Endodermal cell (in vitro differentiated cells): Measurements from ENCODE around the gene HADHB. TPM values are rescaled to one million over a fixed set of nuclear protein-coding genes. Genes with fewer than 3 reads are reported as not detected.

Experiments used
- DNase-seq: peaks from one replicate; pipeline ENCODE4 v3.0.0-alpha.2; 2017
- H3K27ac ChIP-seq: 2 replicates; pipeline ENCODE4 v1.5.1; 2013; ENCODE audit warnings: mild to moderate bottlenecking, low read depth, low read length, moderate library complexity
- H3K27me3 ChIP-seq: 2 replicates; pipeline ENCODE4 v1.6.1; 2013; ENCODE audit warnings: mild to moderate bottlenecking, low read length, moderate library complexity; ENCODE audit not compliant: insufficient read depth, control insufficient read depth, poor library complexity, severe bottlenecking
- H3K36me3 ChIP-seq: 2 replicates; pipeline ENCODE4 v1.7.0; 2013; ENCODE audit warnings: mild to moderate bottlenecking, low read length, moderate library complexity; ENCODE audit not compliant: control insufficient read depth, insufficient read depth
- H3K4me1 ChIP-seq: one replicate; pipeline ENCODE4 v1.7.0; 2013; ENCODE audit warnings: low read length; ENCODE audit not compliant: control insufficient read depth, insufficient read depth
- H3K4me3 ChIP-seq: 2 replicates; pipeline ENCODE4 v1.5.1; 2013; ENCODE audit warnings: mild to moderate bottlenecking, low read length, moderate library complexity
- H3K9ac ChIP-seq: 2 replicates; pipeline ENCODE4 v1.6.1; 2013; ENCODE audit warnings: mild to moderate bottlenecking, low read length, moderate library complexity; ENCODE audit not compliant: poor library complexity, severe bottlenecking; ENCODE audit errors: extremely low read depth
- H3K9me3 ChIP-seq: 2 replicates; pipeline ENCODE4 v1.6.1; 2013; ENCODE audit warnings: mild to moderate bottlenecking, low read length, moderate library complexity; ENCODE audit not compliant: control insufficient read depth
- H3K27ac Mint-ChIP-seq: 2 replicates; pipeline ENCODE4 v1.8.0; 2020; ENCODE audit warnings: mixed read lengths
- H3K27me3 Mint-ChIP-seq: 2 replicates; pipeline ENCODE4 v1.8.0; 2021; ENCODE audit warnings: mild to moderate bottlenecking, mixed read lengths; ENCODE audit not compliant: insufficient read depth
- H3K36me3 Mint-ChIP-seq: 2 replicates; pipeline ENCODE4 v1.8.0; 2020; ENCODE audit warnings: low read depth, mixed read lengths
- H3K4me1 Mint-ChIP-seq: 2 replicates; pipeline ENCODE4 v1.8.0; 2020; ENCODE audit warnings: mixed read lengths
- H3K4me3 Mint-ChIP-seq: 2 replicates; pipeline ENCODE4 v1.8.0; 2020; ENCODE audit warnings: mild to moderate bottlenecking, moderate library complexity, mixed read lengths
- H3K9me3 Mint-ChIP-seq: 2 replicates; pipeline ENCODE4 v1.8.0; 2020; ENCODE audit warnings: mild to moderate bottlenecking, mixed read lengths
- CTCF ChIP-seq: fragments of 200-600 bp; sonication (generic); conservative IDR thresholded peaks from 2 replicates; pipeline ENCODE4 v1.5.0; 2021; ENCODE audit warnings: antibody characterized with exemption, mild to moderate bottlenecking
- WGBS, 2 experiments: methylation state at CpG; one replicate each; pipeline versions ENCODE4 v1.1.5 to v1.1.7; 2013; ENCODE audit warnings: missing lambda C conversion rate in 2 of 2, mixed read lengths in 1 of 2; ENCODE audit not compliant: insufficient coverage in 1 of 2, insufficient read length in 1 of 2; 5-methylcytosine and 5-hydroxymethylcytosine counted together
- total RNA-seq, 2 donors: library from RNA; stranded (reverse); fragmentation: NEBNext Ultra II Directional in 1 of 2; extraction: Animal tissue kit (Norgen Biotek cat#: 25700) in 1 of 2; gene quantifications; 2 replicates in 1 of 2; 3 replicates in 1 of 2; pipeline ENCODE4 v1.2.1, GENCODE V29; 2021

Gene HADHB
- total RNA-seq, 2 donors from 2014 or later = 37.8 to 41.0 TPM

DNA sequence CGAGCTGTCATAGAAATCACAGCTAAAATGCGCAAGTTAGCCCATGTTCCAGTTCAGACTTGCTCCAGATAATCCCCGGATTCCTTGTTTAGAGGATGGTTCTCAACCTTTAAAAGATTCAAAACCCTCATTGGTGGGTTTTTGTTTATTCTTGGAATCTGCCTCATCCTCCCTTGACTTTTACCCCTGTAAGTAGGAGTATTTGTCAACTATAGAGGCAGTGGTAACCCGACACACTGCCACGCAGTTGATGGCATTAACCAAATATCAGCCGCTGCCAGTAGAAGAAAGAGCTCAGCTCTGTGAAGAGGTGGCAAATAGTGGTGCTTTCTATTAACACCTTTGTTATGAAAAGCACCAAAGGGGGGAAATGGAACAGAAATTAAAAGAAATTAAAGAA is 60.8 kb downstream of the HADHB start:
- no peaks in the 10 kb centered on the region for H3K9me3 Mint-ChIP-seq
- 82% methylated on average over 5 to 6 of the region's 6 CpGs for WGBS, 2 experiments
- H3K27ac ChIP-seq = no peak overlapping the region
- H3K9ac ChIP-seq = no peak overlapping the region
- H3K27me3 ChIP-seq = peaks cover 27% of the 10 kb centered on the region
- TF ChIP-seq CTCF = no peak
- H3K4me1 Mint-ChIP-seq = no peaks in the 10 kb centered on the region
- no peak overlapping the region for H3K4me3 Mint-ChIP-seq
- H3K4me1 ChIP-seq = no peaks in the 10 kb centered on the region
- no peaks in the 10 kb centered on the region for H3K36me3 ChIP-seq
- H3K27me3 Mint-ChIP-seq = peaks cover 8% of the 10 kb centered on the region
- no peaks in the 10 kb centered on the region for H3K9me3 ChIP-seq
- no peaks in the 10 kb centered on the region for H3K36me3 Mint-ChIP-seq
- H3K27ac Mint-ChIP-seq = no peak overlapping the region
- no peak for DNase-seq
- no peak overlapping the region for H3K4me3 ChIP-seq

DNA sequence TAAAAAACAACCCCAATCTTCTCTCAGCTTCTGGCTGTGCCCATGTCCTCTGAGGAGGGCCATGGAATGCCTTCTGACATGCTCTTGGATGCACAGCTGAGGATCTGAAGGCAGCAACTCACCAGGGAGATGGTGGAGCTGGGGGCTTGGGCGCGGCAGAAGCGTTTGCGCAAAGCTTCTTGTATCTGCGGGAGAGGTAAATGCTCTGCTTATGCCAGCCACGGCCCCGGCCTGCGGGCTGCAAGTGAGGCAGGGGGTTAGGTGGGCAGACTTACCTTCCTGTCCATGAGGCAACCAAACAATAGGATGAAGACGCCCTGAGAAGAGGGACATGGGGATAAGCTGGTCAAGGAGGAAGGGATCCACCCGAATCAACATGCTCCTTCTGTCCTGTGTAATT is 65.2 kb downstream of the HADHB start:
- Mint-ChIP-seq H3K36me3 (no peaks in the 10 kb centered on the region), H3K27me3 (no peaks in the 10 kb centered on the region), H3K4me3 (no peak overlapping the region), H3K27ac (no peak overlapping the region), H3K4me1 (no peaks in the 10 kb centered on the region), H3K9me3 (no peaks in the 10 kb centered on the region)
- DNase-seq = no peak
- Histone ChIP-seq H3K4me3 (no peak overlapping the region), H3K9ac (no peak overlapping the region), H3K4me1 (no peaks in the 10 kb centered on the region), H3K27me3 (no peaks in the 10 kb centered on the region), H3K36me3 (no peaks in the 10 kb centered on the region), H3K9me3 (no peaks in the 10 kb centered on the region), H3K27ac (no peak overlapping the region)
- TF ChIP-seq CTCF = no peak
- WGBS, 2 experiments = 88 to 90% methylated on average over 10 of the region's 10 CpGs

DNA sequence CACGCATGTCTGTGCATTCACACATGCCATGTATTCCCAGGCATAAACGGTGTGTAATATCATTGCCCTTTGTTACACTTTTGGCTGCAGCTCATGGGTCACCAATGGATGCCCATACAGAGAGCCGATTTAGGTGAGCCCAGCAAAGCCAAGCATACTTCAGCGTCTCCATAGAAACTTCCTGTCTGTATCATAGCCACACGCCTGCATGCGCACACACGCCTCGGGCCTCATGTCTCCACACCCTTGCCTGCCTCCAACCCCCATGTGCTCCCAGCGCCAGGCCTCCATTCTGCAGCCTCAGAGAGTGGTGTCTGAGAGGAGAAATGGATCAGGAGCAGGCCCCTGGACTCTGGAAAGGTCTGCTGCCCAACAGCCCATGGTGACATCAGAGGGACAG is 67.7 kb downstream of the HADHB start:
- Histone ChIP-seq H3K27ac (no peak overlapping the region), H3K9ac (no peak overlapping the region), H3K27me3 (no peaks in the 10 kb centered on the region), H3K4me1 (no peaks in the 10 kb centered on the region), H3K4me3 (no peak overlapping the region), H3K9me3 (no peaks in the 10 kb centered on the region), H3K36me3 (no peaks in the 10 kb centered on the region)
- 71 to 88% methylated on average over 3 to 9 of the region's 9 CpGs for WGBS, 2 experiments
- Mint-ChIP-seq H3K27ac (no peak overlapping the region), H3K9me3 (no peaks in the 10 kb centered on the region), H3K4me3 (no peak overlapping the region), H3K27me3 (no peaks in the 10 kb centered on the region), H3K36me3 (no peaks in the 10 kb centered on the region), H3K4me1 (no peaks in the 10 kb centered on the region)
- TF ChIP-seq CTCF = no peak
- no peak for DNase-seq
